GM06990 (cell line): Measurements from ENCODE around the gene SLIT1.

Experiments used
- DNase-seq: peaks from one replicate; pipeline ENCODE4 v3.0.0-alpha.2; 2011; ENCODE audit not compliant: insufficient read length; ENCODE audit errors: extremely low read depth
- H3K27me3 ChIP-seq: replicated peaks from 2 replicates; pipeline ENCODE4 v1.6.0; 2011; ENCODE audit warnings: low read length; ENCODE audit not compliant: control insufficient read depth, insufficient read depth
- H3K36me3 ChIP-seq: 2 replicates; pipeline ENCODE4 v1.5.1; 2011; ENCODE audit warnings: low read length; ENCODE audit not compliant: control insufficient read depth, insufficient read depth
- H3K4me3 ChIP-seq: replicated peaks from 2 replicates; pipeline ENCODE4 v1.5.1; 2011; ENCODE audit warnings: low read depth, mild to moderate bottlenecking, control low read depth, low read length
- TF ChIP-seq, protein P1 (sequence below): IDR thresholded peaks from 2 replicates; pipeline ENCODE4 v1.5.1; 2011; ENCODE audit warnings: low read length, control low read depth, mild to moderate bottlenecking, inconsistent platforms; ENCODE audit not compliant: insufficient read depth, poor library complexity, severe bottlenecking

Gene SLIT1

DNA sequence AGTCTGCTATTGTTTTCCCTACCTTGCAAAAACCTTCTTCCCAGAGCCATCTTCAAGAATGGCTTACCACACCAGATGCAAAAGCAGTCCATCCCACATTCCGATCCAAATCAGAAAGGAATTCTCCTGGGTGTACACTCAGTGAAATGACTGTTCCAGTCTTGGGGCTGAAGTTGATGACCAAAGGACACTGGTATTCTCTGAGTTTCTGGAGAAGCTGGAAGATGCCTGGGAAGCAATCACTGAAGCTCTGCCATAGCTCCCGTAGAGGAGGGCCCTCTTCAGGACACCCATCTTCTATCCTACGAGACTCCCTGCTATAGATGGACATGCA lies 197.9 kb downstream of the SLIT1 start:
- no peaks in the 10 kb centered on the region; the same call in none of the 2 replicates for H3K36me3 ChIP-seq
- DNase-seq: no peak
- H3K4me3 ChIP-seq: no peak overlapping the region
- H3K27me3 ChIP-seq: no peaks in the 10 kb centered on the region
- TF ChIP-seq, protein P1, sequence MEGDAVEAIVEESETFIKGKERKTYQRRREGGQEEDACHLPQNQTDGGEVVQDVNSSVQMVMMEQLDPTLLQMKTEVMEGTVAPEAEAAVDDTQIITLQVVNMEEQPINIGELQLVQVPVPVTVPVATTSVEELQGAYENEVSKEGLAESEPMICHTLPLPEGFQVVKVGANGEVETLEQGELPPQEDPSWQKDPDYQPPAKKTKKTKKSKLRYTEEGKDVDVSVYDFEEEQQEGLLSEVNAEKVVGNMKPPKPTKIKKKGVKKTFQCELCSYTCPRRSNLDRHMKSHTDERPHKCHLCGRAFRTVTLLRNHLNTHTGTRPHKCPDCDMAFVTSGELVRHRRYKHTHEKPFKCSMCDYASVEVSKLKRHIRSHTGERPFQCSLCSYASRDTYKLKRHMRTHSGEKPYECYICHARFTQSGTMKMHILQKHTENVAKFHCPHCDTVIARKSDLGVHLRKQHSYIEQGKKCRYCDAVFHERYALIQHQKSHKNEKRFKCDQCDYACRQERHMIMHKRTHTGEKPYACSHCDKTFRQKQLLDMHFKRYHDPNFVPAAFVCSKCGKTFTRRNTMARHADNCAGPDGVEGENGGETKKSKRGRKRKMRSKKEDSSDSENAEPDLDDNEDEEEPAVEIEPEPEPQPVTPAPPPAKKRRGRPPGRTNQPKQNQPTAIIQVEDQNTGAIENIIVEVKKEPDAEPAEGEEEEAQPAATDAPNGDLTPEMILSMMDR: no peak

DNA sequence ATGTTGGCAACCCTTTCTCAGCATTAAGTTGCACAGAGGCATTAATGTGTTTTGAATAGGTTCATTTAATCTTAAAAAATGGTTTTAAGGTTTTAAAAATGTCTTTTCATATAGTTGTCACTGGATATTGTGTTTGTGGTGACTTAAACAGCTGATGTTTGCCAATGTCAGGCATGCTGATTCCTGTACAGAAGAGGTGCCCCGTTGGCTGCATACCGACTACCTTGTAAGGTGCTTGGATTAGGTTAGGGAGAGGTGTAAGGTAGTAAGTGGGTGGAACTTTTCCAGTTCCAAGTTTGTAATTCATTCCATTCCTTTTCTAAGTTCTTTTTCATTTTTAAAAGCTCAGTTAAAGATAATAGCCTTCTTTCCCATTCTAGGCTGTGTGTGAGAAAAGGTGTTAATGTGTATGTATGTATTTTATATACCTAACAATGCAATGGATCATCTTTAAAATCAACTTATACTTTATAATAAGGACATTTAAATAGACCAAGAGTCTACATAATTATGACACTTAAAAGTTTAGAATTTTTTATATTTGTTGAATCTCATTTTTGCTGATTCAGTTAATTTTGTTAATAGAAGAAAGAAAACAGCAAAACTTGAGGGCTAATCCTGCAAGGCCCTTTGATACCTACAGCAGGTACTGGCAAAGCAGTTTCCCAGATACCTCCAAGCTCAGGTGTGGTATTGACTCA lies 198.5 kb downstream of the SLIT1 start:
- TF ChIP-seq, protein P1: no peak
- DNase-seq: no peak

DNA sequence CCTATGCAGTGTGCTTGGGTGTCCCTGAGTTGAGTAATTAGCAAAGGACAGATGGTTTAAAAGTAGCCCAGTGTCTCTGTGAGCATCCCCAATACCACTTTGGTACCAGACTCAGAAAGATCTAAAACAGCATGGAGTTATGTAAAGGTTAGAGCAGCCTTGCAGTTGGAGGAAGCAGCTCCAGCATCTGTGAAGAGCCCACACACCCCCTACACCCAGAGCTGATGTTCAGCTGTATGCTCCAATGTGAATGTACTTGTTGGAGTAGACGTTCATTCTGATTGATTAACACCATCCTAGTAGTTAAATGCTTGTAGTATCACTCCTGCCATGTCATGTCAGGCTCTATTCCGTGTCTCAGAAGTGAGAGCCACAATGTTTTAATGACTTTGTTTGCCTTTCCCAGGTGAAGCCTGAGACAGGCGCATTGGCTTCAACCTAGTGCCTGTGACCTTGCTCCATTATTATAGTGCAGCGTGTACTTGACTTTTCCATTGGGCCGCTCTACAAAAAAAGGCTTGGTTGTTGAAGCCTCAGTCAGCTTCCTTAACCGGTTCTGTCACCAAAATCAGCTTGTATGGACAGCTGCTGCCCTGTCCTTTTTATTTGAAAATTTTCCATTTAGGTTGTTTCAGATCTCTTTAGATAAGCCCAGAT lies 199.4 kb downstream of the SLIT1 start:
- H3K36me3 ChIP-seq: peaks cover 8% of the 10 kb centered on the region
- no peak overlapping the region for H3K4me3 ChIP-seq
- DNase-seq: no peak
- TF ChIP-seq, protein P1: no peak
- no peaks in the 10 kb centered on the region for H3K27me3 ChIP-seq

More for the DNA sequence above, 198.5 kb downstream of the SLIT1 start:
- Histone ChIP-seq H3K4me3 (no peak overlapping the region), H3K36me3 (no peaks in the 10 kb centered on the region; the same call in none of the 2 replicates), H3K27me3 (no peaks in the 10 kb centered on the region)

- Histone ChIP-seq H3K27me3 (no peaks in the 10 kb centered on the region), H3K4me3 (no peak overlapping the region), H3K36me3 (peaks cover 8% of the 10 kb centered on the region)
- TF ChIP-seq, protein P1: no peak
- no peak for DNase-seq
Observed at GRCh38 chr10:96984541-96985131, 201.1 kb downstream of the SLIT1 start.

DNA sequence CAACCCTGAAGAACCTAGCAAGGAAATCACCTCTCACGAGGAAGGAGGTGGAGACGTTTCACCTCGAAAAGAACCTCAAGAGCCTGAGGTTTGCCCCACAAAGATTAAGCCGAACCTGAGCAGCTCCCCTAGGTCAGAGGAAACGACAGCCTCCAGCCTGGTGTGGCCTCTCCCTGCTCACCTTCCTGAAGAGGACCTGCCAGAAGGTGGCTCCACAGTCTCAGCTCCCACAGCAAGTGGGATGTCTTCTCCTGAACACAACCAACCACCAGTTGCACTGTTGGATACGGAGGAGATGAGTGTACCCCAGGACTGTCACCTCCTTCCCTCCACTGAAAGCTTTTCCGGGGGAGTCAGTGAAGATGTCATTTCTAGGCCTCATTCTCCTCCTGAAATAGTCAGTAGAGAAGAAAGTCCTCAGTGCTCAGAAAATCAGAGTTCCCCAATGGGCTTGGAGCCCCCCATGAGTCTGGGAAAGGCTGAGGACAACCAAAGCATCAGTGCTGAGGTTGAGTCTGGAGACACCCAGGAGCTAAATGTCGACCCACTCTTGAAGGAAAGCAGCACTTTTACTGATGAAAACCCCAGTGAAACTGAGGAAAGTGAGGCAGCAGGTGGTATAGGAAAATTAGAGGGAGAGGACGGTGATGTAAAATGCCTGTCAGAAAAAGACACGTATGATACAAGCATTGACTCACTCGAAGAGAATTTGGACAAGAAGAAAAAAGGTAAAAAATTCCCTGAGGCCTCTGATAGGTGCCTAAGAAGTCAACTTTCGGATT lies 203.4 kb downstream of the SLIT1 start:
- no peak for DNase-seq
- TF ChIP-seq, protein P1: peak; percentile 13
- H3K27me3 ChIP-seq: no peaks in the 10 kb centered on the region
- peaks cover 8% of the 10 kb centered on the region for H3K36me3 ChIP-seq
- no peak overlapping the region for H3K4me3 ChIP-seq
